IMR-90 (cell line): Measurements from ENCODE around the gene IFITM10. TPM values are rescaled to one million over a fixed set of nuclear protein-coding genes. Genes with fewer than 3 reads are reported as not detected.

Experiments
- ATAC-seq: fragments of 200-7000 bp; cut with Tn5 transposase; 2 replicates; pipeline ENCODE4 v1.9.1; 2020; ENCODE audit warnings: low read depth, mild to moderate bottlenecking, moderate library complexity
- BruUV-seq: library from RNA; stranded (reverse); fragments of 400-500 nt; replicated peaks from 2 replicates; lab custom pipeline; 2021; lab: Mats Ljungman, UMichigan
- CTCF ChIA-PET: fragments of 300-600 bp; formaldehyde crosslinking; extraction: SDS; loops from one replicate; lab custom pipeline; 2021; ENCODE audit warnings: antibody characterized with exemption; lab: Yijun Ruan, JAX
- POLR2A ChIA-PET: fragments of 300-600 bp; sonication (Branson Sonifier 250); formaldehyde crosslinking; loops from one replicate; lab custom pipeline; 2022; ENCODE audit warnings: antibody characterized with exemption; ENCODE audit not compliant: unreplicated experiment; lab: Charles Lee
- DNase-seq: peaks from one replicate; pipeline ENCODE4 v3.0.0; 2013
- H2AFZ ChIP-seq: replicated peaks from 2 replicates; pipeline ENCODE3; 2013; ENCODE audit warnings: low read length, mild to moderate bottlenecking; ENCODE audit not compliant: poor library complexity
- H2AK5ac ChIP-seq: 2 replicates; pipeline ENCODE4 v1.6.1; 2013; ENCODE audit warnings: low read depth, low read length, inconsistent platforms
- H2AK9ac ChIP-seq: replicated peaks from 2 replicates; pipeline ENCODE3; 2013; ENCODE audit warnings: mild to moderate bottlenecking, low read depth, low read length, moderate library complexity; ENCODE audit not compliant: poor library complexity
- H2BK120ac ChIP-seq: 2 replicates; pipeline ENCODE4 v1.6.1; 2013; ENCODE audit warnings: low read depth, low read length, inconsistent platforms
- H2BK15ac ChIP-seq: 3 replicates; pipeline ENCODE4 v1.6.1; 2013; ENCODE audit warnings: low read depth, low read length, inconsistent platforms
- H2BK20ac ChIP-seq: 2 replicates; pipeline ENCODE4 v1.6.1; 2013; ENCODE audit warnings: low read depth, mild to moderate bottlenecking, inconsistent platforms, low read length, moderate library complexity
- H2BK5ac ChIP-seq: 2 replicates; pipeline ENCODE4 v1.6.1; 2013; ENCODE audit warnings: mild to moderate bottlenecking, low read depth, low read length, inconsistent platforms; ENCODE audit not compliant: poor library complexity, severe bottlenecking
- H3K14ac ChIP-seq: replicated peaks from 2 replicates; pipeline ENCODE4 v1.6.1; 2013; ENCODE audit warnings: low read depth, low read length, inconsistent platforms
- H3K18ac ChIP-seq: 2 replicates; pipeline ENCODE4 v1.6.1; 2013; ENCODE audit warnings: low read depth, low read length, control low read depth
- H3K23ac ChIP-seq: 2 replicates; pipeline ENCODE4 v1.6.1; 2013; ENCODE audit warnings: low read depth, low read length, inconsistent platforms
- H3K27ac ChIP-seq: 2 replicates; pipeline ENCODE4 v1.5.1; 2013; ENCODE audit warnings: mild to moderate bottlenecking, control low read depth, low read length; ENCODE audit not compliant: insufficient read depth
- H3K27me3 ChIP-seq: 2 replicates; pipeline ENCODE4 v1.6.1; 2013; ENCODE audit warnings: low read length; ENCODE audit not compliant: control insufficient read depth, insufficient read depth
- H3K36me3 ChIP-seq: 2 replicates; pipeline ENCODE4 v1.6.1; 2013; ENCODE audit warnings: low read length, mixed read lengths; ENCODE audit not compliant: control insufficient read depth, insufficient read depth
- H3K4ac ChIP-seq: 2 replicates; pipeline ENCODE4 v1.6.1; 2013; ENCODE audit warnings: low read depth, low read length, inconsistent platforms
- H3K4me1 ChIP-seq: 2 replicates; pipeline ENCODE4 v1.6.1; 2013; ENCODE audit warnings: low read length, mixed read lengths; ENCODE audit not compliant: control insufficient read depth, insufficient read depth
- H3K4me2 ChIP-seq: 2 replicates; pipeline ENCODE4 v1.6.1; 2013; ENCODE audit warnings: low read depth, mild to moderate bottlenecking, control low read depth, low read length, moderate library complexity
- H3K4me3 ChIP-seq: 2 replicates; pipeline ENCODE4 v1.5.1; 2013; ENCODE audit warnings: low read depth, mild to moderate bottlenecking, control low read depth, low read length, moderate library complexity; ENCODE audit not compliant: insufficient read depth
- H3K56ac ChIP-seq: 2 replicates; pipeline ENCODE4 v1.6.1; 2013; ENCODE audit warnings: low read length, inconsistent platforms; ENCODE audit not compliant: insufficient read depth; ENCODE audit errors: extremely low read depth
- H3K79me1 ChIP-seq, 2 experiments: 2 replicates each; pipeline ENCODE4 v1.6.1; 2013; ENCODE audit warnings: low read length in 2 of 2, inconsistent platforms in 1 of 2, low read depth in 1 of 2
- H3K9ac ChIP-seq: 2 replicates; pipeline ENCODE4 v1.6.1; 2013; ENCODE audit warnings: low read depth, low read length, control low read depth
- H3K9me1 ChIP-seq: 2 replicates; pipeline ENCODE4 v1.6.1; 2013; ENCODE audit warnings: low read length, inconsistent platforms; ENCODE audit not compliant: insufficient read depth
- H3K9me3 ChIP-seq: 2 replicates; pipeline ENCODE4 v1.6.1; 2013; ENCODE audit warnings: low read length; ENCODE audit not compliant: control insufficient read depth, insufficient read depth
- H4K20me1 ChIP-seq: 2 replicates; pipeline ENCODE4 v1.6.1; 2013; ENCODE audit warnings: low read length, inconsistent platforms; ENCODE audit not compliant: insufficient read depth
- H4K5ac ChIP-seq: 2 replicates; pipeline ENCODE4 v1.6.1; 2013; ENCODE audit warnings: mild to moderate bottlenecking, low read depth, low read length, control low read depth
- H4K8ac ChIP-seq, 2 experiments: 2 replicates each; pipeline ENCODE4 v1.6.1; 2013; ENCODE audit warnings: low read depth in 2 of 2, low read length in 2 of 2, control low read depth in 1 of 2, inconsistent platforms in 1 of 2
- H4K91ac ChIP-seq: 2 replicates; pipeline ENCODE4 v1.6.1; 2013; ENCODE audit warnings: low read depth, low read length, inconsistent platforms; ENCODE audit not compliant: insufficient read depth
- BHLHE40 ChIP-seq: fragments of 150-350 bp; IDR thresholded peaks from 2 replicates; pipeline ENCODE4 v1.6.1; 2016; ENCODE audit warnings: mild to moderate bottlenecking, low read depth, low read length
- CEBPB ChIP-seq: IDR thresholded peaks from 2 replicates; pipeline ENCODE4 v1.6.1; 2012; ENCODE audit warnings: low read depth, low read length, improper control_type of control experiment
- CHD1 ChIP-seq: IDR thresholded peaks from 2 replicates; pipeline ENCODE4 v1.6.1; 2012; ENCODE audit warnings: low read depth, low read length, improper control_type of control experiment
- FOS ChIP-seq: fragments of 150-350 bp; IDR thresholded peaks from 2 replicates; pipeline ENCODE4 v1.6.1; 2016; ENCODE audit warnings: low read depth, low read length
- MAFK ChIP-seq: IDR thresholded peaks from 2 replicates; pipeline ENCODE4 v1.6.1; 2012; ENCODE audit warnings: low read depth, low read length, improper control_type of control experiment
- MAZ ChIP-seq: IDR thresholded peaks from 2 replicates; pipeline ENCODE4 v1.6.1; 2012; ENCODE audit warnings: low read depth, mild to moderate bottlenecking, low read length, improper control_type of control experiment, moderate library complexity, borderline replicate concordance
- MXI1 ChIP-seq: IDR thresholded peaks from 2 replicates; pipeline ENCODE4 v1.6.1; 2012; ENCODE audit warnings: low read depth, mild to moderate bottlenecking, low read length, moderate library complexity, borderline replicate concordance
- NFE2L2 ChIP-seq: fragments of 150-350 bp; IDR thresholded peaks from 2 replicates; pipeline ENCODE4 v1.6.1; 2016; ENCODE audit warnings: low read depth, mild to moderate bottlenecking, low read length
- POLR2A ChIP-seq: IDR thresholded peaks from 2 replicates; pipeline ENCODE4 v1.6.1; 2012; ENCODE audit warnings: mild to moderate bottlenecking, low read depth, low read length
- RAD21 ChIP-seq: IDR thresholded peaks from 2 replicates; pipeline ENCODE4 v1.6.1; 2012; ENCODE audit warnings: low read length, improper control_type of control experiment
- RCOR1 ChIP-seq: IDR thresholded peaks from 2 replicates; pipeline ENCODE4 v1.6.1; 2012; ENCODE audit warnings: mild to moderate bottlenecking, low read length, improper control_type of control experiment; ENCODE audit not compliant: insufficient replicate concordance
- RFX5 ChIP-seq: IDR thresholded peaks from 2 replicates; pipeline ENCODE4 v1.8.0; 2012; ENCODE audit warnings: low read depth, mild to moderate bottlenecking, low read length, moderate library complexity
- SMC3 ChIP-seq: fragments of 150-350 bp; IDR thresholded peaks from 2 replicates; pipeline ENCODE4 v1.6.1; 2016; ENCODE audit warnings: low read depth, mild to moderate bottlenecking, antibody characterized with exemption, low read length, moderate library complexity
- WGBS, 2 experiments: methylation state at CpG; one replicate each; pipeline versions ENCODE4 v1.1.5 to v1.1.7; 2013; ENCODE audit warnings: missing lambda C conversion rate in 2 of 2; ENCODE audit not compliant: insufficient read length in 1 of 2; ENCODE audit errors: extremely low coverage in 2 of 2; 5-methylcytosine and 5-hydroxymethylcytosine counted together
- dilution Hi-C: fragments of 300-500 bp; cut with HindIII; formaldehyde crosslinking; loops from one replicate; pipeline ENCODE4 v1.14.3; 2018; ENCODE audit warnings: low sequenced_read_pairs; ENCODE audit not compliant: unreplicated experiment
- in situ Hi-C: fragments of 300-500 bp; cut with MboI; formaldehyde crosslinking; loops from 3 replicates; pipeline ENCODE4 v1.14.3; 2019; ENCODE audit warnings: low sequenced_read_pairs, inconsistent platforms, mixed read lengths
- intact Hi-C: fragments of 100-400 bp; cut with micrococcal nuclease; formaldehyde crosslinking; loops from 2 replicates; pipeline ENCODE4 v1.10.0; 2022
- polyA plus RNA-seq, 3 experiments: library from polyadenylated mRNA; depleted of rRNA; stranded (reverse); fragments of >200 nt; gene quantifications; 2 replicates each; pipeline ENCODE4 v1.2.3, GENCODE V29; 2012; ENCODE audit warnings: low replicate concordance in 1 of 3
- total RNA-seq: library from RNA; depleted of rRNA; stranded (reverse); fragments of >200 nt; gene quantifications from 2 replicates; pipeline ENCODE4 v1.2.3, GENCODE V29; 2012
- TF ChIP-seq, protein P1 (sequence below): conservative IDR thresholded peaks from 2 replicates; pipeline ENCODE4 v1.5.1; 2012; ENCODE audit warnings: mild to moderate bottlenecking, low read depth, low read length, improper control_type of control experiment
- TF ChIP-seq, protein P2 (sequence below): fragments of 150-350 bp; IDR thresholded peaks from 2 replicates; pipeline ENCODE4 v1.6.1; 2017; ENCODE audit warnings: mild to moderate bottlenecking, antibody characterized with exemption, low read length, low read depth
- TF ChIP-seq, protein P3 (sequence below): fragments of 150-350 bp; IDR thresholded peaks from 2 replicates; pipeline ENCODE4 v1.6.1; 2016; ENCODE audit warnings: low read depth, mild to moderate bottlenecking, low read length, moderate library complexity, borderline replicate concordance

Gene IFITM10
- total and polyA plus RNA-seq, 2 of the 4 experiments (the other 2 are of a cell fraction), result 0.15 to 0.18 TPM

DNA sequence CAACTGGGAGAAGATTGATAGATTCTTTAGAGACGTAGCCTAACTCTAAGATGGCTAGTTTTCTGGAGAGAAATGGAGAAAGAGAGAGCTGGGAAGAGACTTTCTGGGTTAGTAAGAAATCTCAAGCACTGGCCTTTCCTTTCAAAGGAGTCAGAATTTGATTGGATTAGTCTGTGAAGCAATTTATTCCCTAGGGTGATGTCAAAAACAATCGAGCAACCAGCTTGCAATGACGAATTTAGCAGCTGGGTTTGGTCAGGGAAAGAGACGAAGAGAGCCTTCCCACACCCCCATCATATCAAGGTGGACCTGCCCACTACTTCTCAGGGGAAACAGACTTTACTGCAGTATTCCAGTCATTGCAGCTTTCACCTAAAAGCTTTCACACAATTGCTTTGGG, 42.6 kb downstream of the IFITM10 start:
- no peak overlapping the region for H4K5ac ChIP-seq
- no peak overlapping the region for H3K27ac ChIP-seq
- H3K27me3 ChIP-seq, result peaks cover 45% of the 10 kb centered on the region
- intact Hi-C loops, result no loop called here
- H3K9me1 ChIP-seq, result no peaks in the 10 kb centered on the region; the same call in 1 of the 2 replicates
- no peak overlapping the region for H2AK9ac ChIP-seq
- peaks cover 3% of the 10 kb centered on the region; the same call in 1 of the 2 replicates for H3K9me3 ChIP-seq
- ChIA-PET POLR2A (no interaction called here), CTCF (no interaction called here)
- H2BK5ac ChIP-seq, result no peak overlapping the region
- H4K91ac ChIP-seq, result no peak overlapping the region
- H2AFZ ChIP-seq, result no peak overlapping the region
- dilution Hi-C loops, result no loop called here
- BruUV-seq, result no TSS peak
- H4K20me1 ChIP-seq, result no peaks in the 10 kb centered on the region
- H3K23ac ChIP-seq, result no peak overlapping the region
- no CpG with 5 or more reads among the region's 4 CpGs for WGBS, 2 experiments
- H3K18ac ChIP-seq, result no peak overlapping the region
- no peak overlapping the region for H3K4me3 ChIP-seq
- no peaks in the 10 kb centered on the region for H3K79me1 ChIP-seq
- H3K4me1 ChIP-seq, result no peaks in the 10 kb centered on the region
- in situ Hi-C loops, result no loop called here
- no peak overlapping the region for H3K14ac ChIP-seq
- TF ChIP-seq RAD21, result no peak
- TF ChIP-seq RFX5, result no peak
- TF ChIP-seq MAFK, result no peak
- TF ChIP-seq, protein P1, sequence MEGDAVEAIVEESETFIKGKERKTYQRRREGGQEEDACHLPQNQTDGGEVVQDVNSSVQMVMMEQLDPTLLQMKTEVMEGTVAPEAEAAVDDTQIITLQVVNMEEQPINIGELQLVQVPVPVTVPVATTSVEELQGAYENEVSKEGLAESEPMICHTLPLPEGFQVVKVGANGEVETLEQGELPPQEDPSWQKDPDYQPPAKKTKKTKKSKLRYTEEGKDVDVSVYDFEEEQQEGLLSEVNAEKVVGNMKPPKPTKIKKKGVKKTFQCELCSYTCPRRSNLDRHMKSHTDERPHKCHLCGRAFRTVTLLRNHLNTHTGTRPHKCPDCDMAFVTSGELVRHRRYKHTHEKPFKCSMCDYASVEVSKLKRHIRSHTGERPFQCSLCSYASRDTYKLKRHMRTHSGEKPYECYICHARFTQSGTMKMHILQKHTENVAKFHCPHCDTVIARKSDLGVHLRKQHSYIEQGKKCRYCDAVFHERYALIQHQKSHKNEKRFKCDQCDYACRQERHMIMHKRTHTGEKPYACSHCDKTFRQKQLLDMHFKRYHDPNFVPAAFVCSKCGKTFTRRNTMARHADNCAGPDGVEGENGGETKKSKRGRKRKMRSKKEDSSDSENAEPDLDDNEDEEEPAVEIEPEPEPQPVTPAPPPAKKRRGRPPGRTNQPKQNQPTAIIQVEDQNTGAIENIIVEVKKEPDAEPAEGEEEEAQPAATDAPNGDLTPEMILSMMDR, result no peak
- TF ChIP-seq BHLHE40, result no peak
- TF ChIP-seq POLR2A, result no peak
- TF ChIP-seq RCOR1, result no peak
- TF ChIP-seq MXI1, result no peak
- TF ChIP-seq, protein P2, sequence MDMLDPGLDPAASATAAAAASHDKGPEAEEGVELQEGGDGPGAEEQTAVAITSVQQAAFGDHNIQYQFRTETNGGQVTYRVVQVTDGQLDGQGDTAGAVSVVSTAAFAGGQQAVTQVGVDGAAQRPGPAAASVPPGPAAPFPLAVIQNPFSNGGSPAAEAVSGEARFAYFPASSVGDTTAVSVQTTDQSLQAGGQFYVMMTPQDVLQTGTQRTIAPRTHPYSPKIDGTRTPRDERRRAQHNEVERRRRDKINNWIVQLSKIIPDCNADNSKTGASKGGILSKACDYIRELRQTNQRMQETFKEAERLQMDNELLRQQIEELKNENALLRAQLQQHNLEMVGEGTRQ, result no peak
- no peak for TF ChIP-seq SMC3
- TF ChIP-seq CHD1, result no peak
- no peak for TF ChIP-seq CEBPB
- TF ChIP-seq NFE2L2, result no peak
- TF ChIP-seq FOS, result no peak
- TF ChIP-seq, protein P3, sequence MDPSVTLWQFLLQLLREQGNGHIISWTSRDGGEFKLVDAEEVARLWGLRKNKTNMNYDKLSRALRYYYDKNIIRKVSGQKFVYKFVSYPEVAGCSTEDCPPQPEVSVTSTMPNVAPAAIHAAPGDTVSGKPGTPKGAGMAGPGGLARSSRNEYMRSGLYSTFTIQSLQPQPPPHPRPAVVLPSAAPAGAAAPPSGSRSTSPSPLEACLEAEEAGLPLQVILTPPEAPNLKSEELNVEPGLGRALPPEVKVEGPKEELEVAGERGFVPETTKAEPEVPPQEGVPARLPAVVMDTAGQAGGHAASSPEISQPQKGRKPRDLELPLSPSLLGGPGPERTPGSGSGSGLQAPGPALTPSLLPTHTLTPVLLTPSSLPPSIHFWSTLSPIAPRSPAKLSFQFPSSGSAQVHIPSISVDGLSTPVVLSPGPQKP, result no peak
- no peak for TF ChIP-seq MAZ
- no peak overlapping the region for H3K56ac ChIP-seq
- H3K36me3 ChIP-seq, result no peaks in the 10 kb centered on the region
- ATAC-seq (no peak), DNase-seq (no peak)
- no peak overlapping the region for H4K8ac ChIP-seq
- H3K4ac ChIP-seq, result no peak overlapping the region
- H2BK20ac ChIP-seq, result no peak overlapping the region
- H3K4me2 ChIP-seq, result no peak overlapping the region
- no peak overlapping the region for H2AK5ac ChIP-seq
- no peak overlapping the region for H2BK120ac ChIP-seq
- no peak overlapping the region for H3K9ac ChIP-seq
- no peak overlapping the region for H2BK15ac ChIP-seq
